Fibroblast of lung (primary cell): ENCODE results near the gene MCM8.

Source experiments
- EZH2 ChIP-seq: IDR thresholded peaks from 2 replicates; pipeline ENCODE4 v1.5.1; 2012; ENCODE audit warnings: low read length, control low read depth, mild to moderate bottlenecking; ENCODE audit errors: missing control alignments
- TF ChIP-seq, protein P1 (sequence below), 2 donors: IDR thresholded peaks in 1 of 2; conservative IDR thresholded peaks in 1 of 2; 1 replicate in 1 of 2; 2 replicates in 1 of 2; pipeline ENCODE4 v1.5.1; 2011 to 2012; ENCODE audit warnings: low read length in 2 of 2, control low read depth in 1 of 2, inconsistent platforms in 1 of 2, low read depth in 1 of 2, mild to moderate bottlenecking in 1 of 2

GRCh38 chr20:5932796-5933195 is 17.7 kb upstream of the MCM8 start:
- TF ChIP-seq, protein P1, sequence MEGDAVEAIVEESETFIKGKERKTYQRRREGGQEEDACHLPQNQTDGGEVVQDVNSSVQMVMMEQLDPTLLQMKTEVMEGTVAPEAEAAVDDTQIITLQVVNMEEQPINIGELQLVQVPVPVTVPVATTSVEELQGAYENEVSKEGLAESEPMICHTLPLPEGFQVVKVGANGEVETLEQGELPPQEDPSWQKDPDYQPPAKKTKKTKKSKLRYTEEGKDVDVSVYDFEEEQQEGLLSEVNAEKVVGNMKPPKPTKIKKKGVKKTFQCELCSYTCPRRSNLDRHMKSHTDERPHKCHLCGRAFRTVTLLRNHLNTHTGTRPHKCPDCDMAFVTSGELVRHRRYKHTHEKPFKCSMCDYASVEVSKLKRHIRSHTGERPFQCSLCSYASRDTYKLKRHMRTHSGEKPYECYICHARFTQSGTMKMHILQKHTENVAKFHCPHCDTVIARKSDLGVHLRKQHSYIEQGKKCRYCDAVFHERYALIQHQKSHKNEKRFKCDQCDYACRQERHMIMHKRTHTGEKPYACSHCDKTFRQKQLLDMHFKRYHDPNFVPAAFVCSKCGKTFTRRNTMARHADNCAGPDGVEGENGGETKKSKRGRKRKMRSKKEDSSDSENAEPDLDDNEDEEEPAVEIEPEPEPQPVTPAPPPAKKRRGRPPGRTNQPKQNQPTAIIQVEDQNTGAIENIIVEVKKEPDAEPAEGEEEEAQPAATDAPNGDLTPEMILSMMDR (conservative IDR thresholded peaks at IDR 0.05 in 1 of 2, IDR thresholded peaks at IDR 0.05 in 1 of 2; ENCODE audit: low read depth in 1 of 2, low read length in 2 of 2) = no peak
- no peak for TF ChIP-seq EZH2
